Small intestine (tissue), 7 donors: ENCODE results near the gene HECTD2. TPM values are rescaled to one million over a fixed set of nuclear protein-coding genes. Genes with fewer than 3 reads are reported as not detected.
"Not testable (repeated sequence)": the region's sequence is repeated elsewhere in the genome, so short reads cannot be mapped to it uniquely, and the experiment has no call there.

Experiments used
- DNase-seq, 2 donors: peaks; one replicate each; pipeline versions ENCODE4 v3.0.0 to v3.0.0-alpha.2; 2013
- FAIRE-seq: peaks from 2 replicates; lab custom pipeline; 2012; peaks lifted over from hg19 to GRCh38; lab: Jason Lieb, UNC
- H3K27ac ChIP-seq, 3 donors: one replicate each; pipeline ENCODE4 v1.5.1; 2013; ENCODE audit warnings: low read length in 2 of 3, mild to moderate bottlenecking in 2 of 3, control low read depth in 1 of 3, inconsistent platforms in 1 of 3, low read depth in 1 of 3, moderate library complexity in 1 of 3
- H3K27me3 ChIP-seq, 3 donors: one replicate each; pipeline ENCODE4 v1.6.1; 2013; ENCODE audit warnings: low read length in 3 of 3, inconsistent platforms in 1 of 3; ENCODE audit not compliant: control insufficient read depth in 3 of 3, insufficient read depth in 3 of 3
- H3K36me3 ChIP-seq, 3 donors: one replicate each; pipeline ENCODE4 v1.6.1; 2013; ENCODE audit warnings: low read length in 3 of 3, inconsistent platforms in 1 of 3, low read depth in 1 of 3, mild to moderate bottlenecking in 1 of 3, moderate library complexity in 1 of 3; ENCODE audit not compliant: control insufficient read depth in 3 of 3, insufficient read depth in 2 of 3
- H3K4me1 ChIP-seq, 3 donors: one replicate each; pipeline ENCODE4 v1.6.1; 2013; ENCODE audit warnings: low read length in 2 of 3, inconsistent platforms in 1 of 3, low read depth in 1 of 3, mild to moderate bottlenecking in 1 of 3, moderate library complexity in 1 of 3; ENCODE audit not compliant: control insufficient read depth in 3 of 3, insufficient read depth in 2 of 3
- H3K4me3 ChIP-seq, 3 donors: one replicate each; pipeline ENCODE4 v1.5.1; 2013; ENCODE audit warnings: low read length in 3 of 3, control low read depth in 1 of 3, inconsistent platforms in 1 of 3, low read depth in 1 of 3, mild to moderate bottlenecking in 1 of 3, moderate library complexity in 1 of 3
- H3K9me3 ChIP-seq, 2 donors: one replicate each; pipeline ENCODE4 v1.6.1; 2013; ENCODE audit warnings: low read depth in 1 of 2, low read length in 1 of 2; ENCODE audit not compliant: control insufficient read depth in 2 of 2, insufficient read depth in 1 of 2
- WGBS, 3 donors: extraction: QIAGEN DNeasy Blood & Tissue Kit; methylation state at CpG; one replicate each; pipeline ENCODE4 v1.1.7; 2013; 5-methylcytosine and 5-hydroxymethylcytosine counted together
- polyA plus RNA-seq, 4 donors: library from polyadenylated mRNA; stranded (reverse) in 3 of 4; unstranded in 1 of 4; fragments of 200-250 nt in 3 of 4; fragments of 120-200 nt in 1 of 4; gene quantifications; one replicate each; pipeline versions ENCODE4 v1.2.1 to v1.2.3, GENCODE V29; 2013
- donor health status: healthy with polysubstance abuse.
- donor health status: control.
- donor health status: control.
- donor health status: Bipolar disorder and iron deficiency.
- donor health status: healthy.

The HECTD2 gene
- polyA plus RNA-seq, 4 donors: 0.89 to 10.7 (median 2.3) TPM

GRCh38 chr10:91422915-91423314 lies 12.8 kb downstream of the HECTD2 start:
- Histone ChIP-seq H3K27ac (no peak overlapping the region), H3K9me3 (no peaks in the 10 kb centered on the region), H3K36me3 (no peaks in the 10 kb centered on the region), H3K27me3 (no peaks in the 10 kb centered on the region), H3K4me1 (no peaks in the 10 kb centered on the region), H3K4me3 (no peak overlapping the region)
- 84 to 93% (median 86%) methylated on average over 2 of the region's 2 CpGs for WGBS, 3 donors
- FAIRE-seq (no peak), DNase-seq (no peak)

- no peaks in the 10 kb centered on the region for H3K36me3 ChIP-seq
- 62 to 76% (median 64%) methylated on average over 2 of the region's 2 CpGs for WGBS, 3 donors
- FAIRE-seq (no peak), DNase-seq (no peak)
- H3K27me3 ChIP-seq: no peaks in the 10 kb centered on the region
- H3K4me1 ChIP-seq: no peaks in the 10 kb centered on the region
- no peak overlapping the region for H3K4me3 ChIP-seq
- no peaks in the 10 kb centered on the region for H3K9me3 ChIP-seq
- H3K27ac ChIP-seq: no peak overlapping the region
Observed at GRCh38 chr10:91424016-91424415, 13.9 kb downstream of the HECTD2 start.

- no peaks in the 10 kb centered on the region for H3K36me3 ChIP-seq
- H3K27me3 ChIP-seq: no peaks in the 10 kb centered on the region
- no peak overlapping the region for H3K4me3 ChIP-seq
- no peak overlapping the region for H3K27ac ChIP-seq
- no peaks in the 10 kb centered on the region for H3K4me1 ChIP-seq
- no peak for DNase-seq
- 81 to 86% (median 85%) methylated on average over 2 of the region's 2 CpGs for WGBS, 3 donors
- no peak for FAIRE-seq
- no peaks in the 10 kb centered on the region for H3K9me3 ChIP-seq
Observed at GRCh38 chr10:91432175-91432574, 22.0 kb downstream of the HECTD2 start.

- DNase-seq (no peak), FAIRE-seq (no peak)
- Histone ChIP-seq H3K4me1 (no peaks in the 10 kb centered on the region), H3K27ac (no peak overlapping the region), H3K27me3 (no peaks in the 10 kb centered on the region), H3K4me3 (no peak overlapping the region), H3K9me3 (peaks cover 0 to 4% of the 10 kb centered on the region in 2 donors), H3K36me3 (no peaks in the 10 kb centered on the region)
- 52 to 67% (median 65%) methylated on average over 2 of the region's 2 CpGs for WGBS, 3 donors
Observed at GRCh38 chr10:91433620-91434019, 23.5 kb downstream of the HECTD2 start.

- H3K4me1 ChIP-seq: no peaks in the 10 kb centered on the region
- H3K9me3 ChIP-seq: peaks cover 0 to 4% of the 10 kb centered on the region in 2 donors
- no peak overlapping the region for H3K4me3 ChIP-seq
- H3K27me3 ChIP-seq: no peaks in the 10 kb centered on the region
- DNase-seq (no peak), FAIRE-seq (no peak)
- H3K36me3 ChIP-seq: no peaks in the 10 kb centered on the region
- WGBS, 3 donors: 47 to 73% (median 61%) methylated on average over 1 of the region's 1 CpG
- no peak overlapping the region for H3K27ac ChIP-seq
Observed at GRCh38 chr10:91434041-91434440, 23.9 kb downstream of the HECTD2 start.

GRCh38 chr10:91435241-91435640 lies 25.1 kb downstream of the HECTD2 start:
- Histone ChIP-seq H3K27me3 (no peaks in the 10 kb centered on the region), H3K4me3 (no peak overlapping the region), H3K36me3 (no peaks in the 10 kb centered on the region), H3K9me3 (peaks cover 0 to 4% of the 10 kb centered on the region in 2 donors), H3K27ac (no peak overlapping the region), H3K4me1 (no peaks in the 10 kb centered on the region)
- DNase-seq: no peak
- WGBS, 3 donors: 93 to 97% (median 95%) methylated on average over 2 of the region's 2 CpGs
- no peak for FAIRE-seq

GRCh38 chr10:91438228-91438627 lies 28.1 kb downstream of the HECTD2 start:
- FAIRE-seq: not testable (repeated sequence)

GRCh38 chr10:91444211-91445182 lies 34.4 kb downstream of the HECTD2 start:
- no peaks in the 10 kb centered on the region for H3K27me3 ChIP-seq
- DNase-seq (no peak), FAIRE-seq (no peak)
- peaks cover 0 to 2% (median 0%) of the 10 kb centered on the region in 3 donors for H3K36me3 ChIP-seq
- WGBS, 3 donors: 75 to 87% (median 87%) methylated on average over 6 of the region's 6 CpGs
- no peak overlapping the region for H3K27ac ChIP-seq
- H3K4me3 ChIP-seq: no peak overlapping the region
- H3K9me3 ChIP-seq: no peaks in the 10 kb centered on the region
- H3K4me1 ChIP-seq: no peaks in the 10 kb centered on the region

More at GRCh38 chr10:91438228-91438627, 28.1 kb downstream of the HECTD2 start:
- not testable (repeated sequence) for H3K4me1 ChIP-seq, H3K9me3 ChIP-seq, H3K36me3 ChIP-seq, H3K27me3 ChIP-seq, H3K4me3 ChIP-seq, DNase-seq, H3K27ac ChIP-seq
- WGBS, 3 donors: 93 to 96% (median 94%) methylated on average over 2 of the region's 2 CpGs
